ENCODE data around the gene TNFRSF1A.

The TNFRSF1A gene

GRCh38 chr12:6374028-6374785 is 32.3 kb upstream of the TNFRSF1A start:
- no peak for DNase-seq

GRCh38 chr12:6373022-6373787 is 31.3 kb upstream of the TNFRSF1A start:
- DNase-seq = no peak

GRCh38 chr12:6372403-6373003 is 30.6 kb upstream of the TNFRSF1A start:
- no peak for DNase-seq

- no peak for DNase-seq
Observed at GRCh38 chr12:6370994-6371754, 29.3 kb upstream of the TNFRSF1A start.

GRCh38 chr12:6370576-6370935 is 28.7 kb upstream of the TNFRSF1A start:
- DNase-seq = no peak

- no peak for DNase-seq
Observed at GRCh38 chr12:6369916-6370575, 28.2 kb upstream of the TNFRSF1A start.

- DNase-seq = no peak
Observed at GRCh38 chr12:6368906-6369525, 27.1 kb upstream of the TNFRSF1A start.

- no peak for DNase-seq
Observed at GRCh38 chr12:6367969-6368892, 26.4 kb upstream of the TNFRSF1A start.

GRCh38 chr12:6367065-6367968 is 25.4 kb upstream of the TNFRSF1A start:
- DNase-seq = peak; percentile 27

- DNase-seq = no peak
Observed at GRCh38 chr12:6364044-6364374, 22.1 kb upstream of the TNFRSF1A start.

- DNase-seq = peak; percentile 46
Observed at GRCh38 chr12:6363330-6364043, 21.6 kb upstream of the TNFRSF1A start.

- DNase-seq = no peak
Observed at GRCh38 chr12:6363010-6363329, 21.1 kb upstream of the TNFRSF1A start.

GRCh38 chr12:6362403-6362802 is 20.5 kb upstream of the TNFRSF1A start:
- no peak for DNase-seq

- DNase-seq = no peak
Observed at GRCh38 chr12:6361834-6362233, 20.0 kb upstream of the TNFRSF1A start.

- no peak for DNase-seq
Observed at GRCh38 chr12:6360578-6361490, 19.0 kb upstream of the TNFRSF1A start.

- DNase-seq = no peak
Observed at GRCh38 chr12:6360080-6360571, 18.2 kb upstream of the TNFRSF1A start.

GRCh38 chr12:6358881-6359280 is 17.0 kb upstream of the TNFRSF1A start:
- DNase-seq = no peak

- DNase-seq = no peak
Observed at GRCh38 chr12:6356374-6356820, 14.5 kb upstream of the TNFRSF1A start.
